ENCODE measurements around the gene RAI14.

GRCh38 chr5:34857894-34858293, 201.8 kb downstream of the RAI14 start:
- no peak for TF ChIP-seq CTCF (IDR thresholded peaks at IDR 0.05)
- no peak for TF ChIP-seq POLR2AphosphoS5 (IDR thresholded peaks at IDR 0.05)
- no peak for TF ChIP-seq POLR2A (IDR thresholded peaks at IDR 0.05)
- no peak for TF ChIP-seq EP300 (IDR thresholded peaks at IDR 0.05)
